PFSK-1 (cell line): ENCODE results near the gene DERA.

Experiments
- FOXP2 ChIP-seq: optimal IDR thresholded peaks from 2 replicates; pipeline ENCODE3; 2011; ENCODE audit warnings: borderline replicate concordance, control low read depth, inconsistent platforms; ENCODE audit not compliant: insufficient read depth; ENCODE audit errors: extremely low read length, extremely low read depth
- POLR2AphosphoS5 ChIP-seq: IDR thresholded peaks from 2 replicates; pipeline ENCODE4 v1.6.1; 2012; ENCODE audit warnings: low read depth, mild to moderate bottlenecking, control low read depth, low read length, moderate library complexity
- SIN3A ChIP-seq: IDR thresholded peaks from 2 replicates; pipeline ENCODE4 v1.6.1; 2012; ENCODE audit warnings: mild to moderate bottlenecking, low read length, moderate library complexity, borderline replicate concordance; ENCODE audit not compliant: insufficient read depth
- TAF1 ChIP-seq: IDR thresholded peaks from 2 replicates; pipeline ENCODE4 v1.6.1; 2012; ENCODE audit warnings: low read length, control low read depth, borderline replicate concordance; ENCODE audit not compliant: insufficient read depth
- TF ChIP-seq, protein P1 (sequence below), 2 experiments: IDR thresholded peaks; 2 replicates each; pipeline versions ENCODE4 v1.6.1 to v1.8.0; 2011 to 2012; ENCODE audit warnings: low read depth in 2 of 2, low read length in 2 of 2, control low read depth in 1 of 2, inconsistent platforms in 1 of 2, mild to moderate bottlenecking in 1 of 2, moderate library complexity in 1 of 2; ENCODE audit not compliant: insufficient read depth in 1 of 2

The DERA gene

DNA sequence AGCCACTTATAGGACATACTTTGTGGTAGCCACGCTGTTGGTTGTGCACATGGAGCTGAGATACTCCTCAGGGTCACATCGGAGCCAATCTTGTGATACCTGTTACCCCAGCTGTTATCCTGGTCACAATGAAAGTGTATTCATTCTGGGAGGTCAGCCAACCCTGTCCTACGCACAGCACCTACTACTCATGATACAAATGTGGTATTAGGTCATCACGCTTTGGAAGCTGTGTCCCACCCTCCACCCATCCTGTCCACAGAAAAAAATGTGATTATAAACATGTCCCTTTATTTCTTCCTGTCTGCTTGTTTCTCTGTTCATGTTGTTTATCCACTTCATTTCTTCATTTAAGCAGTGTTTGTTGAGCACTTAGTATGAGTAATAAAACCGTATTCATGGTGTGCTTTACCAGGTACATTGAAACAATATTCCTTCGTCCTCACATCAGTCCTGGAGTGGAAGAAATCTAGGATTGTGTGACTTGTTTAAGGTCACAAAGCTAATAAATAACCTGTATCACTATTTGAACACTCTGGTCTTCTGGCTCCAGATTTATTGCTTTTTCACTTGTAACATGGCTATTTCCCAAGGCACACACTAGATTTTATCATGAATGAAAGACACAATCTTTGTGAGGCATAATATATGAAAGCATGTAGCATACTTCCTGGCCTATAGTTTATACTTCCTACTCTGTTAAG lies 73.1 kb downstream of the DERA start:
- TF ChIP-seq FOXP2 (no peak), SIN3A (no peak), TAF1 (no peak), POLR2AphosphoS5 (no peak)
- TF ChIP-seq, protein P1, sequence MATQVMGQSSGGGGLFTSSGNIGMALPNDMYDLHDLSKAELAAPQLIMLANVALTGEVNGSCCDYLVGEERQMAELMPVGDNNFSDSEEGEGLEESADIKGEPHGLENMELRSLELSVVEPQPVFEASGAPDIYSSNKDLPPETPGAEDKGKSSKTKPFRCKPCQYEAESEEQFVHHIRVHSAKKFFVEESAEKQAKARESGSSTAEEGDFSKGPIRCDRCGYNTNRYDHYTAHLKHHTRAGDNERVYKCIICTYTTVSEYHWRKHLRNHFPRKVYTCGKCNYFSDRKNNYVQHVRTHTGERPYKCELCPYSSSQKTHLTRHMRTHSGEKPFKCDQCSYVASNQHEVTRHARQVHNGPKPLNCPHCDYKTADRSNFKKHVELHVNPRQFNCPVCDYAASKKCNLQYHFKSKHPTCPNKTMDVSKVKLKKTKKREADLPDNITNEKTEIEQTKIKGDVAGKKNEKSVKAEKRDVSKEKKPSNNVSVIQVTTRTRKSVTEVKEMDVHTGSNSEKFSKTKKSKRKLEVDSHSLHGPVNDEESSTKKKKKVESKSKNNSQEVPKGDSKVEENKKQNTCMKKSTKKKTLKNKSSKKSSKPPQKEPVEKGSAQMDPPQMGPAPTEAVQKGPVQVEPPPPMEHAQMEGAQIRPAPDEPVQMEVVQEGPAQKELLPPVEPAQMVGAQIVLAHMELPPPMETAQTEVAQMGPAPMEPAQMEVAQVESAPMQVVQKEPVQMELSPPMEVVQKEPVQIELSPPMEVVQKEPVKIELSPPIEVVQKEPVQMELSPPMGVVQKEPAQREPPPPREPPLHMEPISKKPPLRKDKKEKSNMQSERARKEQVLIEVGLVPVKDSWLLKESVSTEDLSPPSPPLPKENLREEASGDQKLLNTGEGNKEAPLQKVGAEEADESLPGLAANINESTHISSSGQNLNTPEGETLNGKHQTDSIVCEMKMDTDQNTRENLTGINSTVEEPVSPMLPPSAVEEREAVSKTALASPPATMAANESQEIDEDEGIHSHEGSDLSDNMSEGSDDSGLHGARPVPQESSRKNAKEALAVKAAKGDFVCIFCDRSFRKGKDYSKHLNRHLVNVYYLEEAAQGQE (IDR thresholded peaks at IDR 0.05; ENCODE audit: insufficient read depth in 1 of 2, low read depth in 2 of 2, low read length in 2 of 2), result no peak

DNA sequence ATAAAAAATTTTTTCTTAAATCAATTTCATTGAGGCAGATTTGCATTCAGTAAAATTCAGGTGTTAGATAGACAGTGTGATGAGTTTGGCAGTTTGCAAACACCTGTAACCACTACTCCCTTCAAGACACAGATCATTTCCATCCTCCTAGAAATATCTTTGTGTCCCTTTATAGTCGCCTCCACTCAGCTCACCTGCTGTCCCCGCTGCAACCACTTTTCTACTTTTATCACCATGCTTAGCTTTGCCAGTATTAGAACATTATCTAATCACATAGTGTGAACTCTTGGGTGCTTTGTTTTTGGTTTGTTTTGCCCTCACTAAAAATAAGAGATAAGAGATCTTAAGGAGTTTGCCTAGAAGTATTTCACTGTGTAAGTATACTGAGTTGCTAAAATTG lies 73.8 kb downstream of the DERA start:
- no peak for TF ChIP-seq SIN3A
- TF ChIP-seq FOXP2, result no peak
- TF ChIP-seq, protein P1 (IDR thresholded peaks at IDR 0.05; ENCODE audit: insufficient read depth in 1 of 2, low read depth in 2 of 2, low read length in 2 of 2), result no peak
- TF ChIP-seq TAF1, result no peak
- TF ChIP-seq POLR2AphosphoS5, result no peak

DNA sequence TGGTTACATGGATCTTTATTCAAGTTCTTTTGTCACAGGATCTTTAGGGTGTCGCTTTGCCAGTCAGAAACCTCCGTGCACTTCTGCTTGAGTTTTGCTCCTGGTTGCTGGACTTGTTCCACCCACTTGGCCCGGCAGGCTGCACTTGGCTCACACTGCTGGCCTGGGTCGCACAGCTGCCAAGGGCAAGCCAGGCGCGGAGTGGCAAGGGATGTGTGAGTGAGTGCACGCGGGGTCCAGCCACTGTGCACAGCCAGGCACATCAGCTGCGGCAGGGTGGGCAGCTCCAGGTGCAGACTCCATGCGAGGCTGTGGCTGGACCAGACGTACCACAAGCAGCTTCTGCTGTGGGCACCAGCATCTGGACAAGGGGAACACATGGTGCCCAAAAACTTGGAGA lies 76.6 kb downstream of the DERA start:
- TF ChIP-seq, protein P1 (IDR thresholded peaks at IDR 0.05; ENCODE audit: insufficient read depth in 1 of 2, low read depth in 2 of 2, low read length in 2 of 2), result no peak
- TF ChIP-seq POLR2AphosphoS5 (no peak), FOXP2 (no peak), SIN3A (no peak)

- no peak for TF ChIP-seq TAF1
- no peak for TF ChIP-seq SIN3A
- TF ChIP-seq POLR2AphosphoS5, result no peak
- TF ChIP-seq, protein P1 (IDR thresholded peaks at IDR 0.05; ENCODE audit: insufficient read depth in 1 of 2, low read depth in 2 of 2, low read length in 2 of 2), result no peak
- TF ChIP-seq FOXP2, result no peak
Measured at GRCh38 chr12:15988983-15989755, 78.0 kb downstream of the DERA start.
